ENCODE results near the gene DTYMK. TPM values are rescaled to one million over a fixed set of nuclear protein-coding genes. Genes with fewer than 3 reads are reported as not detected.
A peak's percentile ranks its signal among the peaks of the same experiment; 100 is the strongest.

DTYMK gene
- total and polyA plus RNA-seq, 10 donors, result 14.0 to 38.9 (median 19.4) TPM

DNA sequence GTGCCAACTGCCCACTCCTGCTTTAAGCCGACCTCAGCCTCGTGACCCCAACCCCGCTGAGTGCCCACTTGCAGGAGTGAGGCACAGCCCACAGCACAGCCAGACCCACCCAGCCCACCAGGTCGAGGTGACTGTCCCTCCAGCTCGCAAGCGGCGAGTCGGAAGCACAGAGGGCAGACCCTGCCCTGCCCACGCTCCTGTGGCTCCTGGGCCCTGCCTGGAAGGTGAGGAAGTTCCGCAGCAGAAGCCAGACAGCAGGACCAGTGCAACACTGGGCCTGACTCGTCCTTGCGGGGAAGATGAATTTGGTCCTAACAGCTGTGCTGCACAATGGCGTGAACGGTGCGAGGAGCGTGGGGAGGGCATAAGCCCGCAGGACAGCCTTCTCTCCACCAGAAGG lies 9.9 kb downstream of the DTYMK start:
- H3K27me3 ChIP-seq (replicated peaks in 1 of 7), result no peaks in the 10 kb centered on the region
- H3K4me3 ChIP-seq, result no peak overlapping the region
- H3K27ac ChIP-seq, result no peak overlapping the region
- WGBS, 5 donors, result 90 to 98% (median 94%) methylated on average over 9 to 17 of the region's 17 CpGs
- peaks cover 0 to 99% (median 71%) of the 10 kb centered on the region in 6 donors for H3K36me3 ChIP-seq
- no peaks in the 10 kb centered on the region for H3K9me3 ChIP-seq
- no peak for DNase-seq
- no peaks in the 10 kb centered on the region for H3K4me1 ChIP-seq
- intact Hi-C loops (cut with DNase I; ENCODE audit: low total_unique reads), result no loop called here
- peak; percentile 11 to 66 (median 22) for TF ChIP-seq POLR2AphosphoS5 (IDR thresholded peaks at IDR 0.05)
- no peak for TF ChIP-seq POLR2A (IDR thresholded peaks at IDR 0.05)

DNA sequence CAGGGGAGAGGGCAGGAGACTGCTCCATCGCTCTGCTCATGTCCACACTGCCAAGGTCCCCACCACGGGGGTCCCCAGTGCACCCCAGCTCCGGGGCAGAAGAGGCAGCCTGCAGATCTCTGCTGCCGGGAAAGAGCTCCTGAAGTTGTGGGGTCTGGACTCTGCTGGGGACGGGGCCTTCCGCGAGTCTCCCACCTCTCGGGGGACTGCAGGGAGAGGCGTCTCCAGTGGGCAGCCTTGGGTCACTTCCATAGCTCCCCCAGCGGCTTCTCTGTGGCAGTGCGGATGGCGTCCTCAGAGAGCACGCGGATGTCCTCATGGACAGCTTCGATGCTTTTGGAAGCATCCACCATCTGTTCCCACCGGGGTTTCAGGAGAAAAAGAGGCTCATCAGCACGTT lies 10.7 kb downstream of the DTYMK start:
- Histone ChIP-seq H3K27ac (no peak overlapping the region), H3K4me3 (no peak overlapping the region), H3K4me1 (no peaks in the 10 kb centered on the region), H3K27me3 (replicated peaks in 1 of 7) (no peaks in the 10 kb centered on the region), H3K36me3 (peaks cover 0 to 99% (median 74%) of the 10 kb centered on the region in 6 donors), H3K9me3 (no peaks in the 10 kb centered on the region)
- TF ChIP-seq POLR2AphosphoS5 (IDR thresholded peaks at IDR 0.05) (no peak), POLR2A (IDR thresholded peaks at IDR 0.05) (no peak)
- TF ChIP-seq, protein P1, sequence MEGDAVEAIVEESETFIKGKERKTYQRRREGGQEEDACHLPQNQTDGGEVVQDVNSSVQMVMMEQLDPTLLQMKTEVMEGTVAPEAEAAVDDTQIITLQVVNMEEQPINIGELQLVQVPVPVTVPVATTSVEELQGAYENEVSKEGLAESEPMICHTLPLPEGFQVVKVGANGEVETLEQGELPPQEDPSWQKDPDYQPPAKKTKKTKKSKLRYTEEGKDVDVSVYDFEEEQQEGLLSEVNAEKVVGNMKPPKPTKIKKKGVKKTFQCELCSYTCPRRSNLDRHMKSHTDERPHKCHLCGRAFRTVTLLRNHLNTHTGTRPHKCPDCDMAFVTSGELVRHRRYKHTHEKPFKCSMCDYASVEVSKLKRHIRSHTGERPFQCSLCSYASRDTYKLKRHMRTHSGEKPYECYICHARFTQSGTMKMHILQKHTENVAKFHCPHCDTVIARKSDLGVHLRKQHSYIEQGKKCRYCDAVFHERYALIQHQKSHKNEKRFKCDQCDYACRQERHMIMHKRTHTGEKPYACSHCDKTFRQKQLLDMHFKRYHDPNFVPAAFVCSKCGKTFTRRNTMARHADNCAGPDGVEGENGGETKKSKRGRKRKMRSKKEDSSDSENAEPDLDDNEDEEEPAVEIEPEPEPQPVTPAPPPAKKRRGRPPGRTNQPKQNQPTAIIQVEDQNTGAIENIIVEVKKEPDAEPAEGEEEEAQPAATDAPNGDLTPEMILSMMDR (IDR thresholded peaks at IDR 0.05 in 8 of 11, conservative IDR thresholded peaks at IDR 0.05 in 3 of 11), result no peak
- intact Hi-C loops (cut with DNase I; ENCODE audit: low total_unique reads), result no loop called here
- 90 to 95% (median 93%) methylated on average over 11 to 17 of the region's 17 CpGs for WGBS, 5 donors
- no peak for DNase-seq

DNA sequence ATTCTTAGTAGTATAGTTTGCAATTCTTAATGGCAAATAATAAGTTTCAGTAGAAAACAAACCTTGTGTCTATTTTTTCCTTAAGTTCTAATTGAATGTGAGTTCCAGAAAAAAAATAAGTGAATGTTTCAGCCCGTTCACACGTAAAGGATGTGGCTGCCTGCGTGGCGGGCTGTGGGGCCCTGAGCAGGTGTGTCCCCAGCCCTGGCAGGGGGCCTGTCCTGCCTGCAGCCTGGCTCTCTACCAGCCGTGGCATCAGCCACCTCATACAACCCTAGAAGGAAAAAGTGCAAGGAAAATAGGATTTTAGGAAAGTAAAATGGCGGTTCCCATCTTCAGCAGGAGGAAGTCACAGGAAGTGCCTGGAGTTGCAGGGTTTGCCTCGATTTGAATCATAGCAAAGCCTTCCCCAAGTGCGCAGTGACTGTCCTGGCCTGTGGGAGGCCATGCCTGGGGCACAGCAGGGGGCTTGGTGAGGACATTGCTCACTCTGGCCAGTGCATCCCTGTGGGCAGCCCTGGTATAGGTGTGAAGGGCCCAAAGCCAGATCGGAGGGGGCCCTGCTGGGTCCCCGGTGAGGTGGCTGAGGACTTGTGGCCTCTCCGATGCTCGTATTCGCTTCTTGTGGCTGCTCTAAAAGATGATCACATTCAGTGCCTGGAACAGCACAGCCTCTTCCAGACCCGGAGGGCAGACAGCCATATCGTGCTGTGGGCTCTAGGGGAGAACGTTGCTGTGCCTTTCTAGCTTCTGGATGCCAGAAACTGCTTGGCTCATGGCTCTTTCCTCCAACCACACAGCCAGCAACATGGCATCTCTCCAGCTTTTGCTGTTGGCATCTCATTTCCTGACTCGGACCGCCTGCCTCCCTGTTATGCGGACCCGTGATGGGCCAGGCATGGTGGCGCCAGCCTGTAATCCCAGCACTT lies 12.6 kb downstream of the DTYMK start:
- TF ChIP-seq POLR2AphosphoS5 (IDR thresholded peaks at IDR 0.05) (peak in 1 of 3 donors; percentile 42), POLR2A (IDR thresholded peaks at IDR 0.05) (no peak)
- TF ChIP-seq, protein P1 (IDR thresholded peaks at IDR 0.05 in 8 of 11, conservative IDR thresholded peaks at IDR 0.05 in 3 of 11), result no peak
- WGBS, 5 donors, result 82 to 88% (median 86%) methylated on average over 21 of the region's 21 CpGs
- no peaks in the 10 kb centered on the region for H3K9me3 ChIP-seq
- H3K27ac ChIP-seq, result no peak overlapping the region
- DNase-seq, result no peak
- H3K4me1 ChIP-seq, result no peaks in the 10 kb centered on the region
- H3K4me3 ChIP-seq, result no peak overlapping the region
- intact Hi-C loops (cut with DNase I; ENCODE audit: low total_unique reads), result no loop called here
- H3K27me3 ChIP-seq (replicated peaks in 1 of 7), result no peaks in the 10 kb centered on the region
- H3K36me3 ChIP-seq, result peaks cover 0 to 99% (median 79%) of the 10 kb centered on the region in 6 donors

DNA sequence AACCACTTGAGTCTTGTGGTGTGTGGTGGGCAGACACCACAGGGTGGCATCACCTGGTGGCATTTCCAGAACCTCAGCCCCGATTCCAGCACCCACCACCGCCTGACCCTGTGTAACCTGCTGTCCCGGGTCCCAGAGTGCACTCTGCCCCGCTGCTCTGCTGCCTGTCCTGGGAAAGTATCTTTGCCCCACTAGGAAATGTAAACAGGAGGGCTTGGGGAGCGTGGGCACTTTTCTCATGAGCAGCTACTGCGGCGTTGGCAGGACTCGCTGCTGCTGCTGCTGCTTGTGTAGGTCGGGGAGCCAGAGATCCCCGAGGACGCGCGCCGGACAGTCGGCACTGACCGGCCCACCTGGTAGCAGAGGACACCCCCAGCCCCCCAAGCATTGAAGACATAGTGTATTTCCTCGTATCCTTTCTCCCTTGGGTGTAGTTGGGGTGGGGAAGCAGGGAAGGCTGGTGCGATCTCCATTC lies 13.4 kb downstream of the DTYMK start:
- H3K36me3 ChIP-seq, result peaks cover under 1 to 99% (median 79%) of the 10 kb centered on the region in 6 donors
- TF ChIP-seq, protein P1 (IDR thresholded peaks at IDR 0.05 in 8 of 11, conservative IDR thresholded peaks at IDR 0.05 in 3 of 11), result no peak
- TF ChIP-seq POLR2AphosphoS5 (IDR thresholded peaks at IDR 0.05) (no peak), POLR2A (IDR thresholded peaks at IDR 0.05) (no peak)
- no peaks in the 10 kb centered on the region for H3K4me1 ChIP-seq
- H3K4me3 ChIP-seq, result no peak overlapping the region
- intact Hi-C loops (cut with DNase I; ENCODE audit: low total_unique reads), result no loop called here
- no peaks in the 10 kb centered on the region for H3K27me3 ChIP-seq (replicated peaks in 1 of 7)
- DNase-seq, result no peak
- H3K9me3 ChIP-seq, result no peaks in the 10 kb centered on the region
- 87 to 93% (median 91%) methylated on average over 18 of the region's 18 CpGs for WGBS, 5 donors
- no peak overlapping the region for H3K27ac ChIP-seq

Measured in spleen (tissue), 11 donors.